Pancreas (tissue), 10 donors: ENCODE results near the gene BEND5. TPM values are rescaled to one million over a fixed set of nuclear protein-coding genes. Genes with fewer than 3 reads are reported as not detected.
A peak's percentile ranks its signal among the peaks of the same experiment; 100 is the strongest.

Experiments used
- ATAC-seq, 4 donors: fragments of 200-7000 bp; cut with Tn5 transposase; one replicate each; pipeline versions ENCODE4 v1.8.0 to v1.9.1; 2020; ENCODE audit warnings: mild to moderate bottlenecking in 4 of 4, moderate library complexity in 4 of 4
- DNase-seq, 6 donors: peaks; one replicate each; pipeline ENCODE4 v3.0.0-alpha.2; 2020
- FAIRE-seq: peaks from 2 replicates; lab custom pipeline; 2012; peaks lifted over from hg19 to GRCh38; lab: Jason Lieb, UNC
- H3K27ac ChIP-seq, 4 donors: fragments of 200-600 bp; sonication (generic); 1 replicate in 3 of 4; 2 replicates in 1 of 4; pipeline versions ENCODE4 v1.5.0 to v1.8.0; 2020
- H3K27me3 ChIP-seq, 4 donors: fragments of 200-600 bp; one replicate each; pipeline ENCODE4 v1.8.0; 2021
- H3K36me3 ChIP-seq, 3 donors: fragments of 200-600 bp; sonication (generic) in 1 of 3; one replicate each; pipeline versions ENCODE4 v1.5.0 to v1.8.0; 2020 to 2021
- H3K4me1 ChIP-seq, 3 donors: fragments of 200-600 bp; one replicate each; pipeline ENCODE4 v1.8.0; 2021
- H3K4me3 ChIP-seq, 4 donors: fragments of 200-600 bp; sonication (generic) in 2 of 4; one replicate each; pipeline versions ENCODE4 v1.5.0 to v1.8.0; 2020 to 2021
- H3K9me3 ChIP-seq, 4 donors: fragments of 200-600 bp; one replicate each; pipeline ENCODE4 v1.8.0; 2021
- WGBS, 2 donors: extraction: QIAGEN DNeasy Blood & Tissue Kit; methylation state at CpG; one replicate each; pipeline ENCODE4 v1.1.7; 2013; 5-methylcytosine and 5-hydroxymethylcytosine counted together
- intact Hi-C, 3 donors: fragments of 100-400 bp; cut with DNase I; formaldehyde crosslinking; loops; one replicate each; pipeline versions ENCODE4 v1.11.1 to v1.14.2; 2022
- polyA plus RNA-seq, 2 donors: library from polyadenylated mRNA; stranded (reverse); fragments of 200-250 nt; gene quantifications; one replicate each; pipeline ENCODE4 v1.2.3, GENCODE V29; 2013
- total RNA-seq, 6 donors: library from RNA; stranded (reverse); fragmentation: NEBNext Ultra II Directional in 4 of 6; extraction: Animal tissue kit (Norgen Biotek cat#: 25700) in 4 of 6; gene quantifications; one replicate each; pipeline versions ENCODE4 v1.2.1 to v1.2.4, GENCODE V29; 2021 to 2023
- TF ChIP-seq, protein P1 (sequence below), 4 donors: fragments of 200-600 bp; sonication (generic) in 3 of 4; IDR thresholded peaks; one replicate each; pipeline versions ENCODE4 v1.5.0 to v1.8.0; 2021; ENCODE audit warnings: antibody characterized with exemption in 4 of 4
- donor health status: healthy with polysubstance abuse.
- donor health status: DM: no; HTN: no; CAD: no; lungs with moderate emphysema.
- donor health status: DM: no; HTN: no; CAD: no.
- donor health status: control.
- donor health status: control.
- donor health status: Bipolar disorder and iron deficiency.
- donor health status: DM: yes; HTN: yes; CAD: no.
- donor health status: DM: no; HTN: no; CAD: no.
- donor health status: DM: no; HTN: no; CAD: no.
- donor health status: DM: yes; HTN: yes; CAD: no.

Gene BEND5
- total and polyA plus RNA-seq, 8 donors: 1.8 to 16.2 (median 3.9) TPM

DNA sequence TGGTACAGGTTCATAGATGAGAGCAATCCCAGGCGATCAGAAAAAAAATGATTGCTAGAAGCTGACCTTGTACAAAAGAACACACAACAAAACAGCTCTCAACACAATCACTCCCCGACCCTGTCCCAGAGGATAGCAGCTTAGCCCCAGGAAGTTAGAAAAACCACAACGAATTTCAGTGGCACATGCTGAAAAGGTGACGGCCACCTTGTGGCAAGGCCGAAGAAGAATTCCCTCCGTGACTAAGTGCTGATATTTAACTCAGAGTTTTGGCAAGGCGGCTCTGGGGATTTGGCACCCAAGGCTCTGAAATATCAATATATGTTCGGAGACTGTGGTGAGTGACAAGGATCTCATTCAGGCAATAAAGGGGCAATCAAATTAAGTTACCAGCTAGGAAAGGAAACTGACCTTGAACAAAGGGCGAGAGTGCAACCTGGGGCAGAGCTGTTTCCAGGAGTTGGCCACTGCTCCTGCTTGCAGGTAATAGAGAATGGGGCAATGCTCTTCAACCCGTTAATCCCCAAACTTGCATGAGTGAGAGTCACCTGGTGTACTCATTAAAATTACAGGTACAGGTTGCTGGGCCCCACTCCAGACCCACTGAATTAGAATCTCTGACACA, 96.2 kb downstream of the BEND5 start:
- Histone ChIP-seq H3K9me3 (no peaks in the 10 kb centered on the region), H3K4me1 (peaks cover 0 to 4% (median 0%) of the 10 kb centered on the region in 3 donors), H3K36me3 (no peaks in the 10 kb centered on the region), H3K4me3 (no peak overlapping the region), H3K27ac (peak overlapping the region in 1 of 4 donors; percentile 37), H3K27me3 (no peaks in the 10 kb centered on the region)
- FAIRE-seq (no peak), ATAC-seq (peak in 3 of 4 donors; percentile 33 to 44 (median 40)), DNase-seq (peak in 1 of 6 donors; percentile 20)
- TF ChIP-seq, protein P1, sequence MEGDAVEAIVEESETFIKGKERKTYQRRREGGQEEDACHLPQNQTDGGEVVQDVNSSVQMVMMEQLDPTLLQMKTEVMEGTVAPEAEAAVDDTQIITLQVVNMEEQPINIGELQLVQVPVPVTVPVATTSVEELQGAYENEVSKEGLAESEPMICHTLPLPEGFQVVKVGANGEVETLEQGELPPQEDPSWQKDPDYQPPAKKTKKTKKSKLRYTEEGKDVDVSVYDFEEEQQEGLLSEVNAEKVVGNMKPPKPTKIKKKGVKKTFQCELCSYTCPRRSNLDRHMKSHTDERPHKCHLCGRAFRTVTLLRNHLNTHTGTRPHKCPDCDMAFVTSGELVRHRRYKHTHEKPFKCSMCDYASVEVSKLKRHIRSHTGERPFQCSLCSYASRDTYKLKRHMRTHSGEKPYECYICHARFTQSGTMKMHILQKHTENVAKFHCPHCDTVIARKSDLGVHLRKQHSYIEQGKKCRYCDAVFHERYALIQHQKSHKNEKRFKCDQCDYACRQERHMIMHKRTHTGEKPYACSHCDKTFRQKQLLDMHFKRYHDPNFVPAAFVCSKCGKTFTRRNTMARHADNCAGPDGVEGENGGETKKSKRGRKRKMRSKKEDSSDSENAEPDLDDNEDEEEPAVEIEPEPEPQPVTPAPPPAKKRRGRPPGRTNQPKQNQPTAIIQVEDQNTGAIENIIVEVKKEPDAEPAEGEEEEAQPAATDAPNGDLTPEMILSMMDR (IDR thresholded peaks at IDR 0.05): no peak
- intact Hi-C loops: no loop called here
- 20 to 24% methylated on average over 10 of the region's 10 CpGs for WGBS, 2 donors

DNA sequence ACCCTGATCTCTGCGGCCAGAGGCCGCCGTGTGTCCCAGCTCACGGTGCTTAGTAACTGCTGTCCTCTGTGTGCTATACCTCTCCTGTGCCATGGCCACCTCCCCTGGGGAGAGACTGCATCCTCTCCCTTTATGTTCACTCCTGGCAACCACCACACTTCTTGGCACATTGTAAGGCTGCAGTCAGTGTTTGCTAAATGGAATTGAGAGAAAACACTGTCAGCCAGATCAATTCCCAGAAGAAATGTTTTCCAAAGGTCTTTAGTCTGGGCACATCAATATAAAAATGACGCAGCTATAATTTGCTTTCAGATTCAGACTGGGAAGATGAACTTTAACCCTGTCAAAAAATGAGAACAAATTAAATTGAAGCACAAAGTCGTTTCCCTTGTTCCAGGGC, 96.8 kb downstream of the BEND5 start:
- DNase-seq (no peak), ATAC-seq (peak in 2 of 4 donors; percentile 4 to 7), FAIRE-seq (no peak)
- TF ChIP-seq, protein P1 (IDR thresholded peaks at IDR 0.05): no peak
- Histone ChIP-seq H3K36me3 (no peaks in the 10 kb centered on the region), H3K27me3 (no peaks in the 10 kb centered on the region), H3K4me1 (peaks cover 0 to 4% (median 0%) of the 10 kb centered on the region in 3 donors), H3K27ac (peak overlapping the region in 2 of 4 donors; percentile 24 to 33), H3K9me3 (no peaks in the 10 kb centered on the region), H3K4me3 (no peak overlapping the region)
- WGBS, 2 donors: 51 to 54% methylated on average over 6 of the region's 6 CpGs
- intact Hi-C loops: loop anchor here in 1 of 3 donors (5.0 kb wide), 1 partner anchor 137 kb away; no protein-coding TSS in a partner anchor

DNA sequence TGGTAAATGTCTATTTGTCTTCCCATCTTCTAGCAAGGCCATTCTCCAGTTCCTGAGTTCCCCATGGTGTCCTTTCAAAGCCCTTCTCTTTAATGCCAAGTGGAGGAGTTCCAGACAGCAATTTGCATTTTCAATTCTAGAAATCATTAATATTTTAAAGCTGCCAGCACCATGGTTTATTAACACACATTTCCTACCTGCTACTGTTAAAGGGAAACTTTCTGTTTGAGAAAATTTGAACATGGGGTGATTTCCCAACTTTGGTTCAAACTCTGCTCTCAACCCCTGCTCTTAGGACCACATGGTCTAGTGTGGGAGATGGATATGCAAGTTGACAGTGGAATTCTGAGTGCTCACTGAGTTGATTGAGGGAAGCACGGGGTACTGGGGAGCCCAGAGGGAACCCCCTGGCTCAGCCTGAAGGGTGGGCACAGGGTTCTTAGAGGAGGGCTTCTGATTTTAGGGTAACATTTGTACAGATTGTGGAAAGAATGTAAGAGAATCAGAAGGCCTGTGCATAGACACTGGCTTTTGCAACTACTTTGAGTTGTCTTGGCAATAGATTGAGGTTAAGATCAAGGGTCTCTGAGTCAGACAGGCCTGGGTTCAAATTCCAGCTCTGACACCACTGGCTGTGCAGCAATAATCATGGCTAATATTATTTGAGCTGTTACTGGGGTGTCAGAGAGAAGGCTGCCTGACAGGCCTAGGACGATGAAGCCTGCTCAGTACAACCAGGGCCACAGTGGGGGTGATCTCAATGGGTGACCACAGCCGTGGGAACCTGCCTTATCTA, 97.8 kb downstream of the BEND5 start:
- TF ChIP-seq, protein P1 (IDR thresholded peaks at IDR 0.05): no peak
- Histone ChIP-seq H3K4me3 (no peak overlapping the region), H3K9me3 (no peaks in the 10 kb centered on the region), H3K4me1 (peaks cover 0 to 4% (median 0%) of the 10 kb centered on the region in 3 donors), H3K27me3 (no peaks in the 10 kb centered on the region), H3K27ac (peak overlapping the region in 2 of 4 donors; percentile 24 to 33), H3K36me3 (no peaks in the 10 kb centered on the region)
- WGBS, 2 donors: 58 to 77% methylated on average over 3 of the region's 3 CpGs
- FAIRE-seq: no peak
- intact Hi-C loops: loop anchor here in 1 of 3 donors (5.0 kb wide), 1 partner anchor 138 kb away; no protein-coding TSS in a partner anchor
- peak in 1 of 4 donors; percentile 30 for ATAC-seq
- no peak for DNase-seq
